HepG2 (cell line): ENCODE measurements around the gene NTM.

Experiments used
- CBX1 ChIP-seq: IDR thresholded peaks from one replicate; pipeline ENCODE4 v1.6.1; 2016; ENCODE audit warnings: antibody characterized with exemption, low read depth
- PHB2 ChIP-seq: fragments of 450-650 bp; IDR thresholded peaks from 2 replicates; pipeline ENCODE4 v1.6.1; 2018; ENCODE audit not compliant: partially characterized antibody
- POLR2A ChIP-seq, 2 experiments: IDR thresholded peaks; 2 replicates each; pipeline ENCODE4 v1.6.1; 2011; ENCODE audit warnings: low read depth in 2 of 2, low read length in 2 of 2, mild to moderate bottlenecking in 1 of 2, moderate library complexity in 1 of 2; ENCODE audit not compliant: insufficient read depth in 1 of 2
- TF ChIP-seq, protein P1 (sequence below): sonication (generic); formaldehyde crosslinking; conservative IDR thresholded peaks from 2 replicates; pipeline ENCODE4 v1.4.0; 2020; ENCODE audit warnings: missing genetic modification reagents
- TF ChIP-seq, protein P2 (sequence below): sonication (generic); formaldehyde crosslinking; IDR thresholded peaks from 2 replicates; pipeline ENCODE4 v1.5.1; 2020; ENCODE audit warnings: mild to moderate bottlenecking, missing genetic modification reagents, moderate library complexity
- TF ChIP-seq, protein P3 (sequence below): sonication (generic); formaldehyde crosslinking; IDR thresholded peaks from 2 replicates; pipeline ENCODE4 v1.9.0; 2021; ENCODE audit warnings: missing genetic modification reagents, borderline replicate concordance

DNA sequence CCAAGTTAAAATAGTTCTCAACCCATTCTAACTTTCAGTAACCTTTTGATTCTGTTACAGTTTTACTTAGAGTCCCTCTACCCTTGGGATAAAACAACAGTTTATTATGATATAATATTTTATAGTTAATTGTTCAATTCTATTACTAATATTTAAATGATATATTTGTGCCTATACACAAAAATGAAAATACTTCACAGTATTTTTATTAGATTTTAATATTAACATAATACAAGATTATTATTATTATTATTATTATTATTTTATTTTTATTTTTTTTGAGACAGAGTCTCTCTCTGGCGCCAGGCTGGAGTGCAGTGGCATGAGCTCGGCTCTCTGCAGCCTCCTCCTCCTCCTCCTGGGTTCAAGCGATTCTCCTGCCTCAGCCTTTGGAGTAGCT lies 416.7 kb downstream of the NTM start:
- TF ChIP-seq, protein P1, sequence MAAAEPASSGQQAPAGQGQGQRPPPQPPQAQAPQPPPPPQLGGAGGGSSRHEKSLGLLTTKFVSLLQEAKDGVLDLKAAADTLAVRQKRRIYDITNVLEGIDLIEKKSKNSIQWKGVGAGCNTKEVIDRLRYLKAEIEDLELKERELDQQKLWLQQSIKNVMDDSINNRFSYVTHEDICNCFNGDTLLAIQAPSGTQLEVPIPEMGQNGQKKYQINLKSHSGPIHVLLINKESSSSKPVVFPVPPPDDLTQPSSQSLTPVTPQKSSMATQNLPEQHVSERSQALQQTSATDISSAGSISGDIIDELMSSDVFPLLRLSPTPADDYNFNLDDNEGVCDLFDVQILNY (CRISPR knock-in tag) = no peak
- TF ChIP-seq, protein P2, sequence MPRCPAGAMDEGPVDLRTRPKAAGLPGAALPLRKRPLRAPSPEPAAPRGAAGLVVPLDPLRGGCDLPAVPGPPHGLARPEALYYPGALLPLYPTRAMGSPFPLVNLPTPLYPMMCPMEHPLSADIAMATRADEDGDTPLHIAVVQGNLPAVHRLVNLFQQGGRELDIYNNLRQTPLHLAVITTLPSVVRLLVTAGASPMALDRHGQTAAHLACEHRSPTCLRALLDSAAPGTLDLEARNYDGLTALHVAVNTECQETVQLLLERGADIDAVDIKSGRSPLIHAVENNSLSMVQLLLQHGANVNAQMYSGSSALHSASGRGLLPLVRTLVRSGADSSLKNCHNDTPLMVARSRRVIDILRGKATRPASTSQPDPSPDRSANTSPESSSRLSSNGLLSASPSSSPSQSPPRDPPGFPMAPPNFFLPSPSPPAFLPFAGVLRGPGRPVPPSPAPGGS = no peak
- no peak for TF ChIP-seq CBX1
- TF ChIP-seq PHB2 = no peak
- TF ChIP-seq, protein P3, sequence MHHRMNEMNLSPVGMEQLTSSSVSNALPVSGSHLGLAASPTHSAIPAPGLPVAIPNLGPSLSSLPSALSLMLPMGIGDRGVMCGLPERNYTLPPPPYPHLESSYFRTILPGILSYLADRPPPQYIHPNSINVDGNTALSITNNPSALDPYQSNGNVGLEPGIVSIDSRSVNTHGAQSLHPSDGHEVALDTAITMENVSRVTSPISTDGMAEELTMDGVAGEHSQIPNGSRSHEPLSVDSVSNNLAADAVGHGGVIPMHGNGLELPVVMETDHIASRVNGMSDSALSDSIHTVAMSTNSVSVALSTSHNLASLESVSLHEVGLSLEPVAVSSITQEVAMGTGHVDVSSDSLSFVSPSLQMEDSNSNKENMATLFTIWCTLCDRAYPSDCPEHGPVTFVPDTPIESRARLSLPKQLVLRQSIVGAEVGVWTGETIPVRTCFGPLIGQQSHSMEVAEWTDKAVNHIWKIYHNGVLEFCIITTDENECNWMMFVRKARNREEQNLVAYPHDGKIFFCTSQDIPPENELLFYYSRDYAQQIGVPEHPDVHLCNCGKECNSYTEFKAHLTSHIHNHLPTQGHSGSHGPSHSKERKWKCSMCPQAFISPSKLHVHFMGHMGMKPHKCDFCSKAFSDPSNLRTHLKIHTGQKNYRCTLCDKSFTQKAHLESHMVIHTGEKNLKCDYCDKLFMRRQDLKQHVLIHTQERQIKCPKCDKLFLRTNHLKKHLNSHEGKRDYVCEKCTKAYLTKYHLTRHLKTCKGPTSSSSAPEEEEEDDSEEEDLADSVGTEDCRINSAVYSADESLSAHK (CRISPR knock-in tag) = no peak
- TF ChIP-seq POLR2A (IDR thresholded peaks at IDR 0.05; ENCODE audit: insufficient read depth in 1 of 2, low read depth in 2 of 2, low read length in 2 of 2) = no peak
